Stimulated activated naive B cell treated with anti-CD40 and anti-IgM and Interleukin-4, amounts not matched to agents 10 μg/mL and 1 μg/mL and 100 μg/mL, for 72 hours (primary cell): ENCODE data around the gene PNPLA7.
A peak's percentile ranks its signal among the peaks of the same experiment; 100 is the strongest.
"Not testable (repeated sequence)": the region's sequence is repeated elsewhere in the genome, so short reads cannot be mapped to it uniquely, and the experiment has no call there.

Experiments used
- ATAC-seq, 2 donors: fragments of 150-1000 bp; cut with Tn5 transposase; replicated peaks; 2 replicates each; pipeline ENCODE4 v1.10.0; 2021; ENCODE audit warnings: moderate library complexity in 1 of 2
- DNase-seq: peaks from one replicate; pipeline ENCODE4 v3.0.0; 2021
- H3K27ac Mint-ChIP-seq: one replicate; pipeline ENCODE4 v1.8.0; 2022; ENCODE audit warnings: mild to moderate bottlenecking, mixed read lengths
- H3K27me3 Mint-ChIP-seq, 2 donors: one replicate each; pipeline ENCODE4 v1.8.0; 2022; ENCODE audit warnings: mixed read lengths in 2 of 2
- H3K36me3 Mint-ChIP-seq, 2 donors: one replicate each; pipeline ENCODE4 v1.8.0; 2022; ENCODE audit warnings: mixed read lengths in 2 of 2, mild to moderate bottlenecking in 1 of 2
- H3K4me1 Mint-ChIP-seq, 2 donors: one replicate each; pipeline ENCODE4 v1.8.0; 2022; ENCODE audit warnings: mixed read lengths in 2 of 2, mild to moderate bottlenecking in 1 of 2
- H3K4me3 Mint-ChIP-seq, 2 donors: one replicate each; pipeline ENCODE4 v1.8.0; 2022; ENCODE audit warnings: mild to moderate bottlenecking in 2 of 2, mixed read lengths in 2 of 2, moderate library complexity in 1 of 2
- H3K9me3 Mint-ChIP-seq, 2 donors: one replicate each; pipeline ENCODE4 v1.8.0; 2022; ENCODE audit warnings: mixed read lengths in 2 of 2, mild to moderate bottlenecking in 1 of 2

PNPLA7 gene

DNA sequence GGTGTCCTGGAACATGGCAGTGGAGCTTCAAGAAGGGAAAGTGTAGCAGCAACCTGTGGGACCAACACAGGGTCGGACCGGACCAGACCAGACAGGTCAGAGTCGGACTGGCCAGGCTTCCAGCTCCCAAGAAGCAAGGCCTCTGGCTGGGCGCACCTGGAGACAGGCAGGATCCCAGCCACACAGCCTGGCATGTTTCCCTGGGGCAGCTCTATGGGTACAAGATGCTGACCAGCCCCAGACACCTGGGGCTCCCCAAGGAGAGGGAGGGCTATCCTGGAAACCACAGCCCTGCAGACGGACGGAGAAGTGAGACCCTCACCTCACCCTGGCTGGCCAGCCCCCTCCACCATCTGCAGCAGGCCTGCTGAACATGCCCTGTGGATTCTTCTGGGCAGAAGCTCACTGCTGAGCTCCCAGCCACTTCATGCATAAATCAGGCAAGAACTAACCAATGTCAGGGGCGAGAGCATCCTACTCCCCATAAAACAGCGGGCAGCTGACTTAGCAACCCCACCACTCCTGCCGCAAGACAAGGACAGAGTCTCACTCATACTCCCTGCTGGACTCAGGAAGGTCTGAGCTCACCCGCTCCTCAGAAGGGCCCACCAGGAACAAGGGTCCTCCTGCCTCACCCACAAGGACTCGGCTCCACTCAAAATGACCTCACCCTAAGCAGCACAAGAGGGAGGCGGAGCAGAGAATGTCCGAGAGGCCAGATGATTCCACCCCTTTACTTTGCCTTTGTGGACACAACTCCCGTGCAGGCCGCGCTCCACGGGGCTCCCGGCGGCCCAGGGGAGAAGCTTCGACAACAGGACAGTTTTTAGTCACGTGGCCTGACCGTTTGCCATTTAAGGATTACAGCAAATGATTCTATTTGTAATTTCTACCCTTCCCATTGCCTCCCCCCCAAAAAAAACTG, 31.4 kb upstream of the PNPLA7 start:
- no peak overlapping the region for H3K4me3 Mint-ChIP-seq
- DNase-seq (no peak), ATAC-seq (no peak)
- peak overlapping the region; percentile 31 for H3K27ac Mint-ChIP-seq
- H3K36me3 Mint-ChIP-seq, result peaks cover 30 to 32% of the 10 kb centered on the region in 2 donors
- peaks cover 10 to 30% of the 10 kb centered on the region in 2 donors for H3K4me1 Mint-ChIP-seq
- H3K27me3 Mint-ChIP-seq, result no peaks in the 10 kb centered on the region
- H3K9me3 Mint-ChIP-seq, result no peaks in the 10 kb centered on the region

DNA sequence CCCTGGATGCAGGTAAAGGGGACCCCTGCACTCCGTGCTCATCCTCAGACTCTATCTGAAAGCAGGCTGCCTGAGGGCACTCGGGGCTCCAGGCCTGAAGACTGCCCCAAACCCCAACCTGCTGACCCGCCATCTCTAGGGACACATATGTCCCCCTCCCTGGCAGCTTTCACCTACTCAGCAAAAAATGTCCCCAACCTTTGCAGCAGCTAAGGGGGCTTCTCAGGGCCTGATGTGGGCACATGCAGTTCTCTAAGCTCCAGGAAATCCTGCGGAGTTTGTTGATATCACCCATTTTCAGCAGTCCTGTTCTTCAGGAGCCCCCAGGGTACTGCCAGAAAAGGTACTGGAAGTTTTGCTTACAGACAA, 30.7 kb upstream of the PNPLA7 start:
- no peaks in the 10 kb centered on the region for H3K27me3 Mint-ChIP-seq
- peaks cover 26 to 27% of the 10 kb centered on the region in 2 donors for H3K36me3 Mint-ChIP-seq
- ATAC-seq, result no peak
- DNase-seq, result no peak
- no peaks in the 10 kb centered on the region for H3K9me3 Mint-ChIP-seq
- H3K4me1 Mint-ChIP-seq, result peaks cover 11 to 36% of the 10 kb centered on the region in 2 donors
- H3K4me3 Mint-ChIP-seq, result no peak overlapping the region
- no peak overlapping the region for H3K27ac Mint-ChIP-seq

DNA sequence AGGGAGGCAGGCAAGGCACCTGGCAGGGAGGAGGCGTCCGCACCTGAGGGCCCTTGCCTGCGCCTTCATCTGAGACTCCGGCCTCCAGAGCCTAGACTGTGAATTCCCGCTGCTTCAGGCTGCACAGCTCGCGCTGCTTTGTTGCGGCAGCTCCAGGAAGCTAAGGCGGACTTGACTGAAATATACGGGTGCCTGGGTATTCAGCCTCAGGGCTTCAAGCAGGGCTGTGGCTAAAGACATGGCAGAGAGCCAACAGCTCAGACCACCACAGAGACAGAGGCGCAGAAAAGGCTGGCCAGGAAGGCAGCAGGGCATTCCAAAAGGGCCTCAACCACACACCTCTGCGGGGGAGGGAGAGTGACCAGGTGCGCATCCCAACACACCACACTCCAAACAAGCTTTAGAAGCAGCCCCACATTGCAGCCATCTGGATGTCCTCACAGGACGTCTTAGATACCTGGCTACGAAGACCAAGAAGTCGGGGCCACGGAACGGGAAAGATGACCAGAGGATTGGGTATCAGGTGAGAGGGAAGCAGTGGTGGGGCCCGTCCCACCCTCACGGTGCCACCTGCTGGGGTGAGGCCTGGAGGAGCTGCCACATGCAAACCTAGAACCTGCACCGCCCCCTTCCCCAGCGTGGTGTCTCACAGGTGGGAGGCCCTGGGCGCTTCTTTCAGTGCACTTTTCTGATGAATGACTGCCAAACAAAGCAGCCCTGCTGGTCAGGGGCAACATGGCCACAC, 30.2 kb upstream of the PNPLA7 start:
- Mint-ChIP-seq H3K36me3 (peaks cover 27 to 30% of the 10 kb centered on the region in 2 donors), H3K4me3 (no peak overlapping the region), H3K9me3 (no peaks in the 10 kb centered on the region), H3K27me3 (no peaks in the 10 kb centered on the region), H3K27ac (no peak overlapping the region), H3K4me1 (peaks cover 17 to 42% of the 10 kb centered on the region in 2 donors)
- DNase-seq (no peak), ATAC-seq (no peak)

DNA sequence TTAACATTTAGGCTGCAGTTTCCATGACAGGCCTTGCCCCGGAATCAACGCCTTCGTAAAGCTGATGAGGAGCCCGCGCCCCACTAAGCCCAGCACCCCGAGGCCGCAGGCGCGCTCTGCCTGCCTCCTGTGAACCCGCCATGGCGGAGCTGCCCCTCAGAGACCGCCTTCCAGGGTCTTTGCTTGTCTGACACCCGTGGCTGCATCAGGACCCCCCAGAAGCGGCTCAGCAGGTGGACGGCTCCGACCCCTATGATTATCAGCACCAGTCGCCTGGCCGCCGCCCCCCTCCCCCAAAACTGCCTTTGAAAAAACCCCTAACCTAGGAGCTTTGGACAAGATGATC, 29.0 kb upstream of the PNPLA7 start:
- H3K27ac Mint-ChIP-seq, result no peak overlapping the region
- peaks cover 22 to 51% of the 10 kb centered on the region in 2 donors for H3K4me1 Mint-ChIP-seq
- ATAC-seq (no peak), DNase-seq (no peak)
- no peaks in the 10 kb centered on the region for H3K9me3 Mint-ChIP-seq
- H3K4me3 Mint-ChIP-seq, result peak overlapping the region; percentile 85 to 87
- no peaks in the 10 kb centered on the region for H3K27me3 Mint-ChIP-seq
- H3K36me3 Mint-ChIP-seq, result peaks cover 35 to 38% of the 10 kb centered on the region in 2 donors

DNA sequence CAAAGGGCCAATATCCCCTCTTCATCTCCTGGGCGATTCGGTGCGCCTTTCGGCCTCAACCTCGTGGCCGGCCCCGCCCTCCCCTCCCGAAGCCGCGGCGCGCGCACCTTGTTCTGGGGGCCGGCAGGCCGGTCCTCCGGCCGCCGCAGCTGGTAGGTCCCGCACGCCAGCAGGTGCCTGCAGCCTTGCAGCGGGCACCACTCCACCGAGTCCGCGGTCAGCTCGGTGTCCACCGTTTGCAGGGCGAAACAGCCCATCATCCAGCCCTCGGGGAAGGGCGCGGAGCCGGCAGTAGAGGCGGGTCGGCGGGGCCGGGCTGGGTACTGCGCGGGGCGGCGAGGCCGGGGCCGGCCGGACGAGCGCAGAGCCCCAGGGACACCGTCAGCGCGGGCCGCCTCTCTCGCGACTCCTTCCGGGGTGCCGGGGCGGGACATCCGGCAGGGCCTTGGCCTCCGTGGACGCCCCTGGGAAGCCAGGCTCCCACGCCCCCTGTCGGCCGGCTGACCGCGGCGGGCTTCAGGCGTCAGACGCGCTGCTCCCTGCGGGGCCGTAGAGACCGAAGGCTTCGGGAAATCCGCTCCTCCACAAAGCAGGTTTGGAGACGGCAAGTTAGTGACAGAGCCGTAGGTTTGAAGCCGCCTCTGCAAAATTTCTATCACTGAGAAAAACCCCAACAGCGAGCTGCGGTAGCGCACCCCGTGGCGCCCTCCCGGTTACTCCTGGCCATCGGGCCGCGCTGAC, 28.5 kb upstream of the PNPLA7 start, which contains the start of gene DPH7:
DPH7 (minus strand) TSS at position 408 of the 741 bp plus-strand sequence; CDS start at position 260, 148 bp downstream.
- Mint-ChIP-seq H3K27ac (peak within 1 kb of the TSS; percentile 82), H3K9me3 (no peaks in the 10 kb centered on the region), H3K27me3 (no peaks in the 10 kb centered on the region), H3K36me3 (peaks cover 38 to 42% of the 10 kb centered on the region in 2 donors), H3K4me1 (peaks cover 22 to 51% of the 10 kb centered on the region in 2 donors), H3K4me3 (peak within 1 kb of the TSS; percentile 85 to 87)
- peak; percentile 99 for ATAC-seq
- DNase-seq, result peak; percentile 91

DNA sequence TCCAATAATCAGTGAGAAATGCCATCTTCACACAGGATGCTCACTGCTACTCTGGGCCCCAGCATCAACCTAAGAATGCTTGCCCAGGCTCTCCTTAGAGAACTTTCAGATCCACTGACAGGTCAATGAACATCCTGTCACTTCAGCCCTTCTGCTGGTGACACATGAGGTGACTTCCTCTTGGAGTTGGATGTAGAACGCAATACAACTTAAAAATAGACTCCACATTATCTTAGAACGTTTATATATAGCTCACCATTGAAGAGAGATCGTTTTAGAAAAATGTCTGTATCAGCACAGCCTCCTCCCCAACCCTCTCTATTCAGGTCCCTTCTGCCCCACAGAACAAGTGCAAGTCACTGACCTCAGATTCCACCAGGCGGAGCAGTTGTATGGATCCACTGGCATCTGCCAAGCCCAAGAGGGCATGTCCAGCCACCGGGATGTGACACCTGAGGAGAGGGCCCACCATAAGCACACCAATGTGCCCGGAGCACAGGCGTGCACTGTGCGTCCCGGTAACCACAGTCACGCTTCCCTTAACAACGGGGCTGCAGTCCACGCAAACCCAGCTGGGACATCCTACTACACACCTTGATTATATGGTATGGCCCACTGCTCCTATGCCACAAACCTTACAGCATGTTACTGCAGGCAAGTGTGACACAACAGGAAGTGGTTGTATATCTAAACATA, 25.7 kb upstream of the PNPLA7 start:
- Mint-ChIP-seq H3K36me3 (peaks cover 34 to 38% of the 10 kb centered on the region in 2 donors), H3K27ac (peak overlapping the region; percentile 37)
- DNase-seq, result no peak

DNA sequence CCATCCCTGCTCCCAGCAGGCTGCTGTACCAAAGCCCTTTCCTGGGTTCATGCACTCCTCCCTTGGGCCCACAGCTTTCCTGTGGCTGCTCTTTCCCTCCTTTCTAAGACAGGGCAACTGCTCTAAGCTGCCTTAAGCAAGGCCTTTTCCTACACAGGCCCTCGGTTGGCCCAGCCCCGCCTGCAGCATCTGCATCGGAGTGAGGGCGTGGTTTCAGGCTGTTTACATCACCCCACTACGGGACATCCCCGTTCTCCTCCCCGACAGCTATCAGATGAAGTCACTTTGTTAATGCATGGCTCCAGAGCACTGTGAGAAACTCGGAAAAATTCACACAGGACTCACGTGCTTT, 25.1 kb upstream of the PNPLA7 start:
- ATAC-seq (no peak), DNase-seq (no peak)
- Mint-ChIP-seq H3K27ac (peak overlapping the region; percentile 11), H3K9me3 (no peaks in the 10 kb centered on the region), H3K4me1 (peaks cover 22 to 49% of the 10 kb centered on the region in 2 donors), H3K36me3 (peaks cover 36 to 41% of the 10 kb centered on the region in 2 donors), H3K4me3 (no peak overlapping the region), H3K27me3 (no peaks in the 10 kb centered on the region)

More for the DNA sequence above, 25.7 kb upstream of the PNPLA7 start:
- Mint-ChIP-seq H3K9me3 (no peaks in the 10 kb centered on the region), H3K4me3 (no peak overlapping the region), H3K4me1 (peaks cover 20 to 44% of the 10 kb centered on the region in 2 donors), H3K27me3 (no peaks in the 10 kb centered on the region)
- no peak for ATAC-seq

DNA sequence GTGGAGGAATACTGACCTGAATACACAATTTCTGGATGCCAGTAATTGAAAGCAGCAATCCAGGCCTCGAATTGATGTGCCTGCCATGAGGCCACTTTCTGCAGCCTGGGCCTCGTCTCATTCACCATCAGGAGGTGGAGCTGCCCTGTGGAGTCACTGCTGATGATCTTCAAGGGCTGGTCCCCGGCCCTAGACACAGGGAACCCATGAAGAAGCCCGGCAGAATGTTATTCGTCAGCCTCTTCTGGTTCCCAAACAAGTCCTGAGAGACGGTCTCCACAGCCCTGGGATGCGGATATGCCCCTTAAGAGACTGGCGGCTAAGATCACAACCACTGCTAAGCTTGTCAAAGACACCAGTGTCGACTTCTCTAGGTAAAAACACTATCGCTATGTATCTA, 24.0 kb upstream of the PNPLA7 start:
- H3K27me3 Mint-ChIP-seq, result no peaks in the 10 kb centered on the region
- H3K4me1 Mint-ChIP-seq, result peaks cover 27 to 49% of the 10 kb centered on the region in 2 donors
- peaks cover 38 to 47% of the 10 kb centered on the region in 2 donors for H3K36me3 Mint-ChIP-seq
- no peak overlapping the region for H3K4me3 Mint-ChIP-seq
- H3K27ac Mint-ChIP-seq, result no peak overlapping the region
- ATAC-seq (no peak), DNase-seq (no peak)
- H3K9me3 Mint-ChIP-seq, result peaks cover 0 to 3% of the 10 kb centered on the region in 2 donors

DNA sequence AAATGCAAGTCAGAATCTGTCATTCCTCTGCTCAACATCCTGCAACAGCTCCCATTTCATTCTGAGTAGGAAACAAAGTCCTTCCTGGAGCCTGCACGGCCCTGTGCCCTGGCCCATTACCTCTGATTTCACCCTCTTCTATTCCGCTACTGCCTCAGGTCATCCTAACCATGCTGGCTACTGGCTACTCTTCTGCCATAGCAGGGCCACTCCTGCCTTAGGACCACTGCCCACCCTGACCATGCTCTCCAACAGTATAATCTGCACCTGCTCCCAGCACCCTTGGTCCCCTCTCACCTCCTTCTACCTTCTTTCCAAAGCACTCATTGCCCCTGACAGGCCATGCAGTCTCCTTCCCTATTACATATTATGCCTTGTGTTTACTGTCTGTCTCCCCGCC, 20.4 kb upstream of the PNPLA7 start:
- H3K36me3 Mint-ChIP-seq, result peaks cover 41 to 50% of the 10 kb centered on the region in 2 donors
- H3K27me3 Mint-ChIP-seq, result no peaks in the 10 kb centered on the region
- H3K4me3 Mint-ChIP-seq, result no peak overlapping the region
- H3K27ac Mint-ChIP-seq, result peak overlapping the region; percentile 82
- H3K4me1 Mint-ChIP-seq, result peaks cover 19 to 26% of the 10 kb centered on the region in 2 donors
- no peak for ATAC-seq
- no peak for DNase-seq
- peaks cover 5 to 7% of the 10 kb centered on the region in 2 donors for H3K9me3 Mint-ChIP-seq

DNA sequence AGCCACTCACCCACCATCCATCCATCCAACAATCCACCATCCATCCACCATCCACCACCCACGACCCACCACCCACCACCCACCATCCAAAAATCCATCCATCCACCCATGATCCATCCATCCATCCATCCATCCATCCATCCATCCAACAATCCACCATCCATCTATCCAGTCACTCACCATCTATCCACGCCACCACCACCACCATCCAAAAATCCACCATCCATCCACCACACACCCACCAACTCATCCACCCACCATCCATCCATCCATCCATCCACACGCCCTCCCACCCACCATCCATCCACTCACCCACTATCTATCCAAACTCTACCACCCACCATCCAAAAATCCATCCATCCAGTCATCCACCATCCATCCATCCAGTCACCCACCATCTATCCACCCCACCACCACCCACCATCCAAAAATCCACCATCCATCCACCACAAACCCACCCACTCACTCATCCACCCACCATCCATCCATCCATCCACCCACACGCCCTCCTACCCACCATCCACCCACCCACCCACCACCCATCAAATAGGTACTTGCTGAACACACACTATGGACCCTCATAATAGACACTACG, 19.5 kb upstream of the PNPLA7 start:
- Mint-ChIP-seq H3K4me3 (no peak overlapping the region), H3K27me3 (no peaks in the 10 kb centered on the region), H3K36me3 (peaks cover 36 to 45% of the 10 kb centered on the region in 2 donors), H3K27ac (no peak overlapping the region), H3K4me1 (peaks cover 12 to 20% of the 10 kb centered on the region in 2 donors), H3K9me3 (peaks cover 5 to 7% of the 10 kb centered on the region in 2 donors)
- ATAC-seq, result no peak
- DNase-seq, result no peak

DNA sequence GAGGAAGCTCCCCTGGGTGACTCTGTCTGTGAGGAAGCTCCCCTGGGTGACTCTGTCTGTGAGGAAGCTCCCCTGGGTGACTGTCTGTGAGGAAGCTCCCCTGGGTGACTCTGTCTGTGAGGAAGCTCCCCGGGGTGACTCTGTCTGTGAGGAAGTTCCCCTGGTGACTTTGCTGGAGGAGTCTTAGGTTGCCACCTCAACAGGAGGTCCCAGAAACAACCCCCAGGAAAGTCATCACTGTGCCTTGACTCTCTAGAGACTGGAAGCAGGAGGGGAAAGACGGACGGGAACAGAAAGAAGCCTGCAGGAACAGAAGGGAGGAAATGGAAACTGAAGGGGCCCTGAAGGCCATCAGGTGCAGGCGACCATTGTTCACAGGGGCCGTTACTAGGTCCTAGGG, 18.2 kb upstream of the PNPLA7 start:
- H3K9me3 Mint-ChIP-seq, DNase-seq, H3K27me3 Mint-ChIP-seq, H3K4me3 Mint-ChIP-seq, ATAC-seq: not testable (repeated sequence)
- H3K36me3 Mint-ChIP-seq, result peaks cover 44 to 50% of the 10 kb centered on the region in 2 donors
- peaks cover 19 to 31% of the 10 kb centered on the region in 2 donors for H3K4me1 Mint-ChIP-seq
- peak overlapping the region; percentile 95 for H3K27ac Mint-ChIP-seq

DNA sequence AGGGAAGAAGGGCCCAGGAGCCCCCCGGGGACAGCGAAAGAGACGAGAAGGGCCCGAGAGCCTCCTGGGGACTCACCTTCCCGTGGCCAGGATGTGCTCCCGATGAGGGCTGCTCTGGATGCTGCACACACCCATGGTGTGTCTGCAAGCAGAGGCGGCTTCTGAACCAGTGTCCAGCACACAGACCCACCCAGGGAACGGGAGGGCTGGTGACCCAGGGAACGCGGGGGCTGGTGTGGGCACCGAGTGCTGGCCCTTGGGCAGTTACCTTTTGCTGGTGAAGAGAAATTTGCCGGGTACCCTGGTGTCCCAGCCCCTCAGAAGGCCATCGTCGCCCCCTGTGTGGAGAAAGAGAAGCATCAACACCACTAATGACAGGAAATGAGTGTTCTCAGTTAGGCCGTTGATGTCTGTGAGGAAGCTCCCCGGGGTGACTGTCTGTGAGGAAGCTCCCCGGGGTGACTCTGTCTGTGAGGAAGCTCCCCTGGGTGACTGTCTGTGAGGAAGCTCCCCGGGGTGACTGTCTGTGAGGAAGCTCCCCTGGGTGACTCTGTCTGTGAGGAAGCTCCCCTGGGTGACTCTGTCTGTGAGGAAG, 14.7 kb upstream of the PNPLA7 start:
- Mint-ChIP-seq H3K27me3 (no peaks in the 10 kb centered on the region), H3K4me3 (peak overlapping the region in 1 of 2 donors; percentile 47), H3K9me3 (peaks cover 7% of the 10 kb centered on the region in 2 donors), H3K27ac (no peak overlapping the region), H3K4me1 (peaks cover 15 to 25% of the 10 kb centered on the region in 2 donors), H3K36me3 (peaks cover 40 to 56% of the 10 kb centered on the region in 2 donors)
- no peak for ATAC-seq
- no peak for DNase-seq

DNA sequence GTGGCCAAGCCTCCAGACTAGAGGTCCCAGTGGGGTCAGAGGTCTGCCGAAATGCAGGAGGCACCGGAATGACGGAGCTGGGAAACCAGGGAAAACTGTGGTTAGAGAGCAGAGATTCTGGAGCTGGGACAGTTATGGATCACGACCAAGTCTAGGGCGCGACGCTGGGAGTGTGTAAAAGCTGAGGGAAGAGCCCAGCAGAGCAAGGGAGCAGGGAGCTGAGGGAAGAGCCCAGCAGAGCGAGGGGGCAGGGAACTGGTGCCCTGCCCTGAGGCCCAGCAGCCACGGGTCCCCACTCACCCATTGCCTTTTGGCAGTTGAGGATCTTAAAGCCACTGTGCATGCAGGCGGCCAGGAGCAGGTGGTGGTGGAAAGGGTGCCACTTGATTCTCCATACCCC, 13.9 kb upstream of the PNPLA7 start:
- DNase-seq (no peak), ATAC-seq (no peak)
- H3K36me3 Mint-ChIP-seq, result peaks cover 42 to 57% of the 10 kb centered on the region in 2 donors
- peaks cover 3 to 7% of the 10 kb centered on the region in 2 donors for H3K9me3 Mint-ChIP-seq
- H3K27me3 Mint-ChIP-seq, result no peaks in the 10 kb centered on the region
- H3K4me1 Mint-ChIP-seq, result peaks cover 12 to 25% of the 10 kb centered on the region in 2 donors
- no peak overlapping the region for H3K27ac Mint-ChIP-seq
- no peak overlapping the region for H3K4me3 Mint-ChIP-seq
